H4 (cell line): ENCODE data around the gene SLC6A18. TPM values are rescaled to one million over a fixed set of nuclear protein-coding genes. Genes with fewer than 3 reads are reported as not detected.

Experiments used
- DNase-seq: peaks from one replicate; pipeline ENCODE4 v3.0.0-alpha.2; 2015; ENCODE audit warnings: low spot score
- total RNA-seq: library from RNA; depleted of rRNA; stranded (reverse); fragments of >200 nt; shearing (Covaris generic); gene quantifications from 2 replicates; pipeline ENCODE4 v1.2.3, GENCODE V29; 2014

Gene SLC6A18
- total RNA-seq, 1 experiment from 2014 or later: not detected

DNA sequence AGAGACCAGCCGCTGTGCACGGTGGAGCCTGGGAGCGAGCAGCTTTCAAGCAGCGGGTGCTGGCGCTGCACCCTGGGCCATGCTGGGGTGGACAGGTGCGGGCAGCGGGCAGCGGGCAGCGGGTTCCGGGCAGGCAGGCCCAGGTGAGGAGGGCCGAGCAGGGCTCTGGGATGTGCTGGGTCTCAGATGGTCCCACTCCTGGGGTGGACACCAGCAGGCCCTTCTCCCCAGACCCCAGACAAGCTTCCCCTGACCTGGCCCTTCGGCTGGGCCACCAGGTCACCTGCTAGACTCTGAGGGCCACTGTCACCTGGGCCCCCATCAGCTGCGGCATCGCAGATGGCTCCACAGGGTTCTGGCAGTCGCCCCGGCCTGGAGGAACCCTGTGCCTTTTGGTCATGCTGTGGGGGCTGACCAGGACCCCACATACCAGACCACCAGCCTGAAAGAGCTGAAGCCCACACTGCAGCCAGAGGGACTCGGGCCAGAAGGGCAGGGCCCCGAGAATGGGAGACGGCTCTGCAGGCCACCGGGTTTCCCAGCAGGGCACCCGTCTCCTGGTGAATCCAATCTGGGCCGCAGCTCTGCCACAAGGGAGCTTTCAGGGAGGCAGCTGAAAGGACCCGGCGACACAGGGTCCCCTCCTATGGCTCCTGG is 21.7 kb upstream of the SLC6A18 start:
- no peak for DNase-seq

DNA sequence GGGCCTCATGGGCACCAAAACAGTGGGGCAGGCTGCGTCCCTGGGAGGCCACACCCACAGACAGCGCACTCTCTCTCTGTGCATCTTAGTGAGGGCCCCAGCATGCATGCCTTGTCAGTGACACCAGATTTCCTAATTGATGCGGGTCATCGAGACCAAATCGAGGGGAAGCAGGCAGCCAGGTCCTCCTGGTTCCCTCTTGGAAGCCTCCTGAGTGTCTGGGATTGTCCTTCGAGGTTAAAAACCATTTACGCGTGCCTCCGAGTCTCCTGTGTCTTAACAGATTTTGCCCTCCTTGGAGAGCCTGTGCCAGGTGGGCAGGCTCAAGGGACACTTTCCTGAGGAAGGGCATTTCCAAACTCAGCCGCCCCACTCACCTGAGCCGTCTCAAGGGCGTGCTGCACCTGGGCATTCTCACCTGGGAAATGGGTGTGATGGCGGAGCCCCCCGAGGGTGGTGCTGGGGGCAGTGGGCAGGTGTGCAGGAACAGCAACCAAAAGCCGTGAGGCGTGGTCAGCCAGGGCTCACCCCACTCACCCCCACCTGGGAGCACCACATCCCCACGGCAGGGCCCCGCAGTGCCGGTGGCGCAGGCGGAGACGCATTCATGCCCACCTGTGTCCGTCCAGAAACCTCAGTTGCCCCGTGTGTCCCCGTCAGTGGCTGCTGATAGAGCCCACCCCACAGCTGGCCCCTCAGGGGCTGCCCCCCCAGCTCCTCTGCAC is 21.1 kb upstream of the SLC6A18 start:
- no peak for DNase-seq

DNA sequence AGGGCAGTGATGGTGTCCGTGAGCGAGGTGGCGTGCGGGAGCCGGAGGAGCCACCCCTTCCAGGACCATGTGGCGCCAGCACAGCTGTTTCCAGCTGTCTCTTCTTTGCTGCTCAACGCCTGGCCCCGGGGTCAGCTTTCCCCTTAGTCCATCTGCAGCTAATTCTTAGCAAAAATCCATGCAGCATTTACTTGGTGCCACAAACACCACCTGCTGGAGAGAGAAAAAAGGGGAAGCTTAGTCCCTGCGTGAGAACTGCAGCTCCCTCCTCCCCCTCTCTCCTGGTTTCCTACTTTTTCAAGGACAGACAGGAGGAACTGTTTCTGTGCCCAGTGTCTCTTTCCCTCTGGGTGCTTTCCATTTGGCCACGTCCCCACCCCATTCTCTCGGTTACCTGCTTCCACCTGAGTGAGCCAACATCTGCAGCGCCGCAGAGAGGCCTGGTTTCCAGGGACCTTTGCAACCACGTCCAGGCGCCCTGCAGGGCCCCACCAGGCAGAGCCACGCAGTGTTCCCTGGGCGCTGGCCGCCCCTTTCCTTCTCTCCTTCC is 20.4 kb upstream of the SLC6A18 start:
- DNase-seq: peak; percentile 52

- no peak for DNase-seq
Observed at GRCh38 chr5:1205255-1206180, 19.7 kb upstream of the SLC6A18 start.

DNA sequence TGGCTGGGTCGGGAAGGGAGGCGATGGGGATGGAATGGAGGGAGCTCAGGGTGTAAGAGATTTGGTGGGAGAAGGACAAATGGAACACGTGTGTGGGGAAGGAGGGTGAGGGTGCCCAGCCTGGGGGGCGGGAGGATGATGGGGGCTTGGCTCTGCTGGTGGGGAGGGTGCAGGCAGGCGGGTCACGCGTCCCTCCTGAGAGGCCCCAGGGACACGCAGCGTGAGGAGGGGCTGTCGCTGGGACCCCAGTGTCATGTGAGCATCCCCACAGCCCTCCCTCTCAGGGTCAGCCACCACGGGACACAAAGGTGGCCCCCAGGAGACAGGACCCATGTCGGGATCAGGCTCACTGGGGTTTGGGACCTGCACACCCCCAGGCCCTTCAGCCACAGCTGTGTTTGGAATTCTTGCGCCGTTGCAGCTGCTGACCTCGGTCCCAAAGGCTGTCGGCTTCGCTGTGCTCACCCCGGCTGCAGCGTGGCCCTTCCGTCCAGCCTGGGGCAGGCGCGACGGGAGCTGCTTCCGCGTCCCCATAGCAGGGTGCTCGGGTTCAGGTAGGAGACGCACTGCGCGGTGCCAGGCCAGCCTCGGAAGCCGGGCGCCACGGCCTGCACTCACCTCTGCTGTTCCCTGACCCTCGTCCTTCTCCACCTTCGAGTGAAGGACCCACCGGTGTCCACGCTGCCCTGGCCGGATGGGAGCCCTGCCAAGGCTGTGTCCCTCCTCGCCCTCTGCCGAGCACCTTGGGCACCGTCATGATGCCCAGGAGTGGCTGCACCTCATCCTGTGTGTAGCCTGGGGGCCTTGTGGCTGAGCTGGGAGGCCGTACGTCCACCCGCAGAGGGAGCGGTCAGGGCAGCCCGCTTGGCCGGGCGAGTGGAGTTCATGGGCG is 18.4 kb upstream of the SLC6A18 start:
- no peak for DNase-seq

GRCh38 chr5:1207555-1207954 is 17.6 kb upstream of the SLC6A18 start:
- DNase-seq: no peak

GRCh38 chr5:1208221-1208742 is 16.9 kb upstream of the SLC6A18 start:
- DNase-seq: no peak

DNA sequence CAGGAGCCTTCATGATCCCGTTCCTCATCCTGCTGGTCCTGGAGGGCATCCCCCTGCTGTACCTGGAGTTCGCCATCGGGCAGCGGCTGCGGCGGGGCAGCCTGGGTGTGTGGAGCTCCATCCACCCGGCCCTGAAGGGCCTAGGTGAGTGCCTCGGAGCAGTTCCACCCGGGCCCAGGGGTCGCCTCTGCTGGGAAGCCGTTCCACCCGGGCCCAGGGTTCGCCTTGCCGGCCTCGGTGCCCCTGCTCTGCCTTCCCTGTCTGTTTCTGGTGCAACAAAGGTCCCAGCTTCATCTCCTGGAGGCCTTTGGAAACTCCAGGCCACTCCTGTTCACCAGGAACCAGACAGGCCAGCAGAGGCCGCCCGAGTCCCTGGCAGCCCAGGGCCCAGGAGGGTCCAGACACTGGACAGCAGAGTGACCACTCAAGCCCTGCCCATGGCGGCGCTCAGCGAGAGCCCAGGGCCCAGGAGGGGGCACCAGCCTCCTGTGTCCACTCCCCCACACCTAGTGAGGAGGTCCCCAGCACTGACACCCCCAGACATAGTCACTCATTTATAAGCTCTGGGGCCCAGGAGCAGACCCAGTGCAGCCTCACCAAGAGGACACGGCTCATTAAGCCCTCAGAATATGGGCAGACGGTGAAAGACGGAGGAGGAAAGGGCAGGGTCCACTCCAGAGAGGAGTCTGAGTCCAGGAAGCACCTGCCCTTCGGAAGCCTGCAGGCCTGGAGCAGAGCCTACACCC is 16.3 kb upstream of the SLC6A18 start:
- DNase-seq: no peak

GRCh38 chr5:1209489-1209852 is 15.7 kb upstream of the SLC6A18 start:
- no peak for DNase-seq

DNA sequence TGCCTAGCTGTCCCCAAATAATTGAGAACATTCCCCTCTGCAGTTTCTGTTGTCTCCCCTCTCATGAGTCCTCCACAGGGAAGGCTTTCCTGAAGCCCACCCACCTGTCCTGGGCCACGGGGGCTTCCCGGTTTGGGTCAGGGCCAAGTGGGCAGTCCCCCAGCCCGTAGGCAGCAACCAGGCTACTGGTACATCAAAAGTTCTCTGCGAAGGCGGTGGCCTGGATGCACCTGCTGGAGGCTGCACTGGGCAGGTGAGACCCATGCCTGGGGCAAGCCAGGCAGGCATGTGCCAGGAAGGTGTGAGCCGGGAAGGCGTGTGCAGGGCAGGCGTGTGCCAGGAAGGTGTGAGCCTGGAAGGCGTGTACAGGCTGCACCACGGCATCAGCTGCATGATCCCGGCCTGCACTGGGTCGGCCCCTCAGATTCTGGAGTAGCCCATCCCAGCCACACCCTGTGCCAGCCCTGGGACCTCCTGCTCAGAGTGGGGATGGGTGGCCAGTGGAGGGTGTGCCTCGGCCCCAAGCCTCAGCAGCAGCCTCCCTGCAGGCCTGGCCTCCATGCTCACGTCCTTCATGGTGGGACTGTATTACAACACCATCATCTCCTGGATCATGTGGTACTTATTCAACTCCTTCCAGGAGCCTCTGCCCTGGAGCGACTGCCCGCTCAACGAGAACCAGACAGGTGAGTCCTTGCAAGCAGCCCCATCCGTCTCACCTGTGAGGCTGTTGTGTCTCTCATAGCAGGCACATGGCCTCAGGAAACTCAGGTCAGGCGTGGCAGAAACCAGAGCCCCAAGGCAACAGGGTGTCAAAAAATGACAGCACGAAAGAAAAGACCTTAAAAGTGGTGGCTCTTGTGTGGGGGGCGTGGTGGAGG is 15.0 kb upstream of the SLC6A18 start:
- DNase-seq: no peak

DNA sequence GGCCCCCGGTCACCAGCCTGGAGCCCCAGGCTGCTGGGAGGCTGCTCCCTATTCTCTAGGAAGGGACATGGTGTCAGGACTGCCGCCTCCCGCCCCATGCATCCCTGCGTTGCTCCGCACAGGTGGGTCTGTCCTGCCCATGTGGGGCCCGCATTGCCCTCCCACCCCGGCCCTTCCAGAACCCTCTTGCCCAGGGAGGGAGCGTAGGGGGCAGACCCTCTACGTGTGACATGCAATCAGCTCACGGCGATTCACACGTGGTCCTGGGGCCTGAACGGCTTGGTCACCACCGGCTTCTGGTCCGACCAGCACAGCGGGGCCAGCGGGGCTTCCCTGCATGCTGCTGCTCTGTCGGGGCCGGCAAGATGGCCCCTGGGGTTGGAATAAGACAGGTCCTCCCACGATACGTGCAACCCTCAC is 14.3 kb upstream of the SLC6A18 start:
- DNase-seq: no peak

- no peak for DNase-seq
Observed at GRCh38 chr5:1211701-1212100, 13.5 kb upstream of the SLC6A18 start.

DNA sequence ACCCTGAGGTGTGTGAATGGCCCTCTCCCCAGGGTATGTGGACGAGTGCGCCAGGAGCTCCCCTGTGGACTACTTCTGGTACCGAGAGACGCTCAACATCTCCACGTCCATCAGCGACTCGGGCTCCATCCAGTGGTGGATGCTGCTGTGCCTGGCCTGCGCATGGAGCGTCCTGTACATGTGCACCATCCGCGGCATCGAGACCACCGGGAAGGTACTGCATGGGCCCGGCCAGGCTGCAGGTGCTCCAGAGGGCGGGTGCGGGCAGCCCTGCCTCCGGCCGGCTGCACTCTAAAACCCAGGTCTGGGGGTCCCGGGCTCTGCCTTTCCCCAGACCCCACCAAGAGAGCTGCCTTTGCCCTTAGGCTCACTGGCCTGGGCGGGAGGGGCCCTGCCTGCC is 12.9 kb upstream of the SLC6A18 start:
- no peak for DNase-seq

- no peak for DNase-seq
Observed at GRCh38 chr5:1212881-1213280, 12.3 kb upstream of the SLC6A18 start.

GRCh38 chr5:1213508-1214162 is 11.5 kb upstream of the SLC6A18 start:
- no peak for DNase-seq

DNA sequence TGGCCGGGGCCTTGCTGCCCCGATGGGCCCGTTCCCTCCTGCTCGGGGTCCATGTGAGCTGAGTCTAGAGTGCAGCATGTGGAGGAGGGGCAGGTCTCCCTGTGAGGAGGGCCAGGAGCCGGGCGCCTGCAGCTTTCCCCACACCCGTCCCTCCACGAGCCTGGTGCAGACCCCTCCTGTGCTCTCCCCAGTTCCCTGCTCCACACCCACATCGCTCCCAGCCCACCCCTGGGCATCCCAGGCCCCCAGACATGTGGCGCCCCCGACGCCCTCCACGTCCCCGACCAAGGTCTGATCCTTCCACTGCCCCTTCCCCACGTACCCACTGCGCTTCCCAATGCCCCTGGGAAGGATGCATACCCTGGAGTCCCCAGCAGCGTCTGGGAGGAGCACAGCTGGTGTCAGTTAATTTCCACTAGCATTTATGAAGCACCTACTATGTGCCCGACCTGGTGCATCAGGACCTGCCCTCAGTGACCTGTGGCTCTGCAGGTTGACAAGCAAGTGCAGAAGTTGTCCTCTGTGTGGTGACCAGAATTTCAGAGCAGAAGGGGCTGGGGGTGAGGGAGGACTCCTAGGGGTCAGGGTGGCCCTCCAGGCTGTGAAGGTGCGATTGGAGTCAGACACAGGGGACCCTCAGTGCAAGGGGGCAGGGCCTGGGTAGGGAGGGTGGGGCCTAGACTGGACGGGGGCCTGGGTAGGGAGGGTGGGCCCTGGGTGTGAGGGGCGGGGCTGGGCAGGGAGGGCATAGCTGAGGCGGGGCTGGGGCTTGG is 10.8 kb upstream of the SLC6A18 start:
- no peak for DNase-seq

DNA sequence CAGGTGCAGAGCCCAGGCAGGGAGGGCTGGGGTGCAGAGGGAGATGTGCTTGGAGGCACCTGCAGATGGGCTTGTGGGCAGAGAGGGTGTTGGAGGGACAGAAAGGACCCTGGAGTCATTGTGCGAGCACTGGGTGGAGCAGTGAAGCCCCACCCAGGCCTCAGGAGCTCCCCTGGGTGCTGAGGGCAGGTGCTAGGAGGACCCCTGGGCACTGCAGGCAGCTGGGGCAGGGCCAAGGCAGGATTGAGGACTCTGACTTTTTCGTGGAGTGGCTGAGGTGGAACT is 10.3 kb upstream of the SLC6A18 start:
- DNase-seq: no peak
